Activated naive CD4-positive, alpha-beta T cell treated with anti-CD3 and anti-CD28 coated beads, Interleukin-2, amount 50 U/mL, for 24 hours (primary cell): ENCODE data around the gene DAPK1.

Experiments used
- H3K27ac Mint-ChIP-seq: one replicate; pipeline ENCODE4 v1.8.0; 2021; ENCODE audit warnings: mild to moderate bottlenecking, mixed read lengths
- H3K27me3 Mint-ChIP-seq: one replicate; pipeline ENCODE4 v1.8.0; 2021; ENCODE audit warnings: mixed read lengths
- H3K36me3 Mint-ChIP-seq: one replicate; pipeline ENCODE4 v1.8.0; 2021; ENCODE audit warnings: mixed read lengths
- H3K4me1 Mint-ChIP-seq: one replicate; pipeline ENCODE4 v1.8.0; 2021; ENCODE audit warnings: mixed read lengths
- H3K4me3 Mint-ChIP-seq: one replicate; pipeline ENCODE4 v1.8.0; 2021; ENCODE audit warnings: mild to moderate bottlenecking, mixed read lengths
- H3K9me3 Mint-ChIP-seq: one replicate; pipeline ENCODE4 v1.8.0; 2021; ENCODE audit warnings: mixed read lengths

DAPK1 gene

GRCh38 chr9:87505869-87506678 lies 8.4 kb downstream of the DAPK1 start:
- Mint-ChIP-seq H3K4me3 (no peak overlapping the region), H3K27ac (no peak overlapping the region), H3K9me3 (no peaks in the 10 kb centered on the region), H3K4me1 (no peaks in the 10 kb centered on the region), H3K36me3 (no peaks in the 10 kb centered on the region), H3K27me3 (peaks cover 13% of the 10 kb centered on the region)

GRCh38 chr9:87507576-87507975 lies 9.9 kb downstream of the DAPK1 start:
- Mint-ChIP-seq H3K27ac (no peak overlapping the region), H3K9me3 (no peaks in the 10 kb centered on the region), H3K27me3 (peaks cover 11% of the 10 kb centered on the region), H3K4me1 (no peaks in the 10 kb centered on the region), H3K4me3 (no peak overlapping the region), H3K36me3 (no peaks in the 10 kb centered on the region)

GRCh38 chr9:87510252-87510683 lies 12.6 kb downstream of the DAPK1 start:
- no peak overlapping the region for H3K4me3 Mint-ChIP-seq
- H3K9me3 Mint-ChIP-seq = no peaks in the 10 kb centered on the region
- no peaks in the 10 kb centered on the region for H3K4me1 Mint-ChIP-seq
- peaks cover 2% of the 10 kb centered on the region for H3K27me3 Mint-ChIP-seq
- no peak overlapping the region for H3K27ac Mint-ChIP-seq
- H3K36me3 Mint-ChIP-seq = no peaks in the 10 kb centered on the region

- Mint-ChIP-seq H3K4me1 (no peaks in the 10 kb centered on the region), H3K27ac (no peak overlapping the region), H3K4me3 (no peak overlapping the region), H3K36me3 (no peaks in the 10 kb centered on the region), H3K27me3 (peaks cover 3% of the 10 kb centered on the region), H3K9me3 (no peaks in the 10 kb centered on the region)
Observed at GRCh38 chr9:87512311-87512710, 14.6 kb downstream of the DAPK1 start.

GRCh38 chr9:87513161-87513560 lies 15.5 kb downstream of the DAPK1 start:
- peaks cover 3% of the 10 kb centered on the region for H3K27me3 Mint-ChIP-seq
- no peaks in the 10 kb centered on the region for H3K4me1 Mint-ChIP-seq
- H3K36me3 Mint-ChIP-seq = no peaks in the 10 kb centered on the region
- H3K27ac Mint-ChIP-seq = no peak overlapping the region
- no peak overlapping the region for H3K4me3 Mint-ChIP-seq
- H3K9me3 Mint-ChIP-seq = no peaks in the 10 kb centered on the region

- Mint-ChIP-seq H3K27ac (no peak overlapping the region), H3K4me1 (no peaks in the 10 kb centered on the region), H3K4me3 (no peak overlapping the region), H3K27me3 (peaks cover 2% of the 10 kb centered on the region), H3K9me3 (no peaks in the 10 kb centered on the region), H3K36me3 (no peaks in the 10 kb centered on the region)
Observed at GRCh38 chr9:87513880-87514535, 16.3 kb downstream of the DAPK1 start.

GRCh38 chr9:87515006-87515405 lies 17.3 kb downstream of the DAPK1 start:
- Mint-ChIP-seq H3K9me3 (no peaks in the 10 kb centered on the region), H3K27me3 (peaks cover 2% of the 10 kb centered on the region), H3K4me3 (no peak overlapping the region), H3K4me1 (no peaks in the 10 kb centered on the region), H3K27ac (no peak overlapping the region), H3K36me3 (no peaks in the 10 kb centered on the region)

- Mint-ChIP-seq H3K9me3 (no peaks in the 10 kb centered on the region), H3K4me3 (no peak overlapping the region), H3K4me1 (peaks cover 5% of the 10 kb centered on the region), H3K27ac (no peak overlapping the region), H3K36me3 (no peaks in the 10 kb centered on the region), H3K27me3 (peaks cover 2% of the 10 kb centered on the region)
Observed at GRCh38 chr9:87515588-87516221, 18.0 kb downstream of the DAPK1 start.

GRCh38 chr9:87516222-87516925 lies 18.7 kb downstream of the DAPK1 start:
- no peaks in the 10 kb centered on the region for H3K9me3 Mint-ChIP-seq
- H3K27ac Mint-ChIP-seq = no peak overlapping the region
- H3K36me3 Mint-ChIP-seq = no peaks in the 10 kb centered on the region
- peaks cover 4% of the 10 kb centered on the region for H3K27me3 Mint-ChIP-seq
- H3K4me3 Mint-ChIP-seq = no peak overlapping the region
- peaks cover 5% of the 10 kb centered on the region for H3K4me1 Mint-ChIP-seq

GRCh38 chr9:87516926-87517290 lies 19.2 kb downstream of the DAPK1 start:
- Mint-ChIP-seq H3K4me1 (peaks cover 5% of the 10 kb centered on the region), H3K4me3 (no peak overlapping the region), H3K27ac (no peak overlapping the region), H3K9me3 (no peaks in the 10 kb centered on the region), H3K36me3 (no peaks in the 10 kb centered on the region), H3K27me3 (peaks cover 6% of the 10 kb centered on the region)

- peaks cover 5% of the 10 kb centered on the region for H3K4me1 Mint-ChIP-seq
- no peak overlapping the region for H3K27ac Mint-ChIP-seq
- H3K27me3 Mint-ChIP-seq = peaks cover 6% of the 10 kb centered on the region
- no peak overlapping the region for H3K4me3 Mint-ChIP-seq
- H3K36me3 Mint-ChIP-seq = no peaks in the 10 kb centered on the region
- no peaks in the 10 kb centered on the region for H3K9me3 Mint-ChIP-seq
Observed at GRCh38 chr9:87517732-87518131, 20.1 kb downstream of the DAPK1 start.

GRCh38 chr9:87518702-87519335 lies 21.2 kb downstream of the DAPK1 start:
- Mint-ChIP-seq H3K4me1 (peaks cover 5% of the 10 kb centered on the region), H3K4me3 (no peak overlapping the region), H3K27me3 (peaks cover 6% of the 10 kb centered on the region), H3K27ac (no peak overlapping the region), H3K9me3 (no peaks in the 10 kb centered on the region), H3K36me3 (no peaks in the 10 kb centered on the region)

GRCh38 chr9:87519461-87519860 lies 21.8 kb downstream of the DAPK1 start:
- Mint-ChIP-seq H3K36me3 (no peaks in the 10 kb centered on the region), H3K9me3 (no peaks in the 10 kb centered on the region), H3K27me3 (peaks cover 6% of the 10 kb centered on the region), H3K4me1 (peaks cover 5% of the 10 kb centered on the region), H3K27ac (no peak overlapping the region), H3K4me3 (no peak overlapping the region)

- Mint-ChIP-seq H3K4me1 (peaks cover 5% of the 10 kb centered on the region), H3K27me3 (peaks cover 7% of the 10 kb centered on the region), H3K9me3 (no peaks in the 10 kb centered on the region), H3K4me3 (no peak overlapping the region), H3K36me3 (no peaks in the 10 kb centered on the region), H3K27ac (no peak overlapping the region)
Observed at GRCh38 chr9:87520172-87520683, 22.6 kb downstream of the DAPK1 start.

- H3K27me3 Mint-ChIP-seq = peaks cover 7% of the 10 kb centered on the region
- no peak overlapping the region for H3K4me3 Mint-ChIP-seq
- peaks cover 5% of the 10 kb centered on the region for H3K4me1 Mint-ChIP-seq
- no peaks in the 10 kb centered on the region for H3K9me3 Mint-ChIP-seq
- H3K27ac Mint-ChIP-seq = no peak overlapping the region
- no peaks in the 10 kb centered on the region for H3K36me3 Mint-ChIP-seq
Observed at GRCh38 chr9:87521834-87522233, 24.2 kb downstream of the DAPK1 start.
